OCI-LY7 (cell line): ENCODE results near the gene P2RY14. TPM values are rescaled to one million over a fixed set of nuclear protein-coding genes. Genes with fewer than 3 reads are reported as not detected.
"Not testable (repeated sequence)": the region's sequence is repeated elsewhere in the genome, so short reads cannot be mapped to it uniquely, and the experiment has no call there.

ENCODE experiments used
- BruUV-seq: library from RNA; stranded (reverse); fragments of 400-500 nt; replicated peaks from 2 replicates; lab custom pipeline; 2021; lab: Mats Ljungman, UMichigan
- CTCF ChIA-PET: fragments of 300-600 bp; sonication (Branson Sonifier 250); formaldehyde crosslinking; loops from one replicate; lab custom pipeline; 2022; ENCODE audit warnings: antibody characterized with exemption; ENCODE audit not compliant: unreplicated experiment; lab: Charles Lee
- POLR2A ChIA-PET: fragments of 300-600 bp; sonication (Branson Sonifier 250); formaldehyde crosslinking; loops from one replicate; lab custom pipeline; 2022; ENCODE audit warnings: antibody characterized with exemption; lab: Charles Lee
- DNase-seq: peaks from one replicate; pipeline ENCODE4 v3.0.0-alpha.2; 2015; ENCODE audit warnings: low spot score
- H2AFZ ChIP-seq: fragments of 200-600 bp; sonication (generic), shearing (Covaris generic); 2 replicates; pipeline ENCODE4 v1.6.1; 2014; ENCODE audit warnings: mild to moderate bottlenecking, antibody characterized with exemption, low read length, moderate library complexity
- H3K27ac ChIP-seq: fragments of 200-600 bp; sonication (generic); 2 replicates; pipeline ENCODE4 v1.5.1; 2014; ENCODE audit warnings: mixed run types, low read depth, mild to moderate bottlenecking, moderate library complexity, low read length, inconsistent platforms; ENCODE audit not compliant: poor library complexity, severe bottlenecking
- H3K36me3 ChIP-seq: fragments of 200-600 bp; sonication (generic); 2 replicates; pipeline ENCODE4 v1.6.1; 2014; ENCODE audit warnings: mild to moderate bottlenecking, antibody characterized with exemption, low read length, moderate library complexity, mixed read lengths; ENCODE audit not compliant: insufficient read depth
- H3K4me1 ChIP-seq: fragments of 200-600 bp; sonication (generic); 2 replicates; pipeline ENCODE4 v1.5.1; 2014; ENCODE audit warnings: mild to moderate bottlenecking, low read length; ENCODE audit not compliant: insufficient read depth, poor library complexity, severe bottlenecking
- H3K4me2 ChIP-seq: fragments of 200-600 bp; sonication (generic); 2 replicates; pipeline ENCODE4 v1.6.1; 2014; ENCODE audit warnings: mild to moderate bottlenecking, low read length
- H3K4me3 ChIP-seq: fragments of 200-600 bp; sonication (generic); 2 replicates; pipeline ENCODE4 v1.5.1; 2014; ENCODE audit warnings: mild to moderate bottlenecking, low read depth, low read length; ENCODE audit not compliant: poor library complexity, severe bottlenecking
- H3K79me2 ChIP-seq: fragments of 200-600 bp; sonication (generic); 2 replicates; pipeline ENCODE4 v1.6.1; 2016; ENCODE audit warnings: low read depth, mild to moderate bottlenecking, low read length, moderate library complexity, mixed read lengths; ENCODE audit not compliant: insufficient read depth
- H3K9me2 ChIP-seq: fragments of 200-600 bp; sonication (generic); 2 replicates; pipeline ENCODE4 v1.6.1; 2016; ENCODE audit warnings: mild to moderate bottlenecking, low read length, mixed read lengths; ENCODE audit not compliant: insufficient read depth
- H3K9me3 ChIP-seq: fragments of 200-600 bp; sonication (generic); 2 replicates; pipeline ENCODE4 v1.6.1; 2014; ENCODE audit warnings: mild to moderate bottlenecking, mixed run types, low read length, mixed read lengths
- H4K20me1 ChIP-seq: fragments of 200-600 bp; sonication (generic); 2 replicates; pipeline ENCODE4 v1.6.1; 2014; ENCODE audit warnings: mild to moderate bottlenecking, antibody characterized with exemption, low read length, moderate library complexity, mixed read lengths; ENCODE audit not compliant: insufficient read depth
- EZH2phosphoT487 ChIP-seq: fragments of 200-600 bp; sonication (generic); IDR thresholded peaks from 2 replicates; pipeline ENCODE4 v1.6.1; 2018; ENCODE audit warnings: low read depth, borderline replicate concordance, mild to moderate bottlenecking, mixed run types, antibody characterized with exemption, low read length, moderate library complexity, mixed read lengths
- intact Hi-C: fragments of 100-400 bp; cut with micrococcal nuclease; formaldehyde crosslinking; loops from one replicate; pipeline ENCODE4 v1.10.0; 2022; ENCODE audit not compliant: unreplicated experiment
- total RNA-seq, 2 experiments: library from RNA; depleted of rRNA in 1 of 2; stranded (reverse); fragments of >200 nt in 1 of 2; shearing (Covaris generic) in 1 of 2; gene quantifications; 2 replicates each; pipeline ENCODE4 v1.2.3, GENCODE V29; 2014 to 2022
- TF ChIP-seq, protein P1 (sequence below): fragments of 200-600 bp; sonication (generic); conservative IDR thresholded peaks from 2 replicates; pipeline ENCODE4 v1.5.1; 2014; ENCODE audit warnings: mild to moderate bottlenecking, antibody characterized with exemption, low read length, moderate library complexity, mixed read lengths

Gene P2RY14
- total RNA-seq, 2 experiments from 2014 or later, result not detected

DNA sequence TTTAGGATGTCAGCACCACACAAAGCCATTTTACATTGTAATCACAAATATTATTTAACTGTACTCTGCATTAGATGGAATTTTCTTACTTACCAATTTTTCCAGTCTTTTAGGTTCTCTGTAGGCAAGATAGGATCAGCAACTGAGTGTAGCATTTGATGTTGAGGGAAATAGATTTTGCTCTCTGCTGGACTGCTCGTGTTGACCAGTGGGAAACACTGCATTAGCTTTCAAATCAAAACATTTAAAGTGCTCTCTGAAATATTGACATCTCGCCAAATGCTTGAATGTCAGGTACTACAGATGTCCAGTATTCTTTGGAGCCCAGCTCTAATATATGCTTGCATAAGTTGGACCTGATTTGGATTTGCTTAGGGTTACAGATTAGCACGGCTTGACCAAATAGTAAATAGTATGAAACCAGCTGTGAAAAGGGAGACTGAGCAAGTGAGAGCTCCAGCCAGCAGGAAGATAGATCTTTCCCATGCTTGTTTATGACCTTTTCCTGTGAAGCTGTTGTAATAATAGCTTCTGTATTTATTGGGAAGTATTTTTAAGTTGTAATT is 29.5 kb downstream of the P2RY14 start:
- Histone ChIP-seq H2AFZ (no peak overlapping the region), H3K9me2 (no peaks in the 10 kb centered on the region), H3K79me2 (no peaks in the 10 kb centered on the region), H3K4me3 (no peak overlapping the region), H4K20me1 (no peaks in the 10 kb centered on the region), H3K4me2 (no peak overlapping the region), H3K4me1 (no peaks in the 10 kb centered on the region), H3K27ac (no peak overlapping the region), H3K9me3 (no peaks in the 10 kb centered on the region), H3K36me3 (no peaks in the 10 kb centered on the region)
- ChIA-PET CTCF (no interaction called here), POLR2A (interaction anchor here (0.6 to 1.0 kb wide), 3 partner anchors 14 to 553 kb away, joined by 3 to 5 read pairs (median 4); no protein-coding TSS in a partner anchor)
- TF ChIP-seq, protein P1, sequence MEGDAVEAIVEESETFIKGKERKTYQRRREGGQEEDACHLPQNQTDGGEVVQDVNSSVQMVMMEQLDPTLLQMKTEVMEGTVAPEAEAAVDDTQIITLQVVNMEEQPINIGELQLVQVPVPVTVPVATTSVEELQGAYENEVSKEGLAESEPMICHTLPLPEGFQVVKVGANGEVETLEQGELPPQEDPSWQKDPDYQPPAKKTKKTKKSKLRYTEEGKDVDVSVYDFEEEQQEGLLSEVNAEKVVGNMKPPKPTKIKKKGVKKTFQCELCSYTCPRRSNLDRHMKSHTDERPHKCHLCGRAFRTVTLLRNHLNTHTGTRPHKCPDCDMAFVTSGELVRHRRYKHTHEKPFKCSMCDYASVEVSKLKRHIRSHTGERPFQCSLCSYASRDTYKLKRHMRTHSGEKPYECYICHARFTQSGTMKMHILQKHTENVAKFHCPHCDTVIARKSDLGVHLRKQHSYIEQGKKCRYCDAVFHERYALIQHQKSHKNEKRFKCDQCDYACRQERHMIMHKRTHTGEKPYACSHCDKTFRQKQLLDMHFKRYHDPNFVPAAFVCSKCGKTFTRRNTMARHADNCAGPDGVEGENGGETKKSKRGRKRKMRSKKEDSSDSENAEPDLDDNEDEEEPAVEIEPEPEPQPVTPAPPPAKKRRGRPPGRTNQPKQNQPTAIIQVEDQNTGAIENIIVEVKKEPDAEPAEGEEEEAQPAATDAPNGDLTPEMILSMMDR, result no peak
- TF ChIP-seq EZH2phosphoT487, result no peak
- intact Hi-C loops, result no loop called here
- BruUV-seq, result no TSS peak
- no peak for DNase-seq

DNA sequence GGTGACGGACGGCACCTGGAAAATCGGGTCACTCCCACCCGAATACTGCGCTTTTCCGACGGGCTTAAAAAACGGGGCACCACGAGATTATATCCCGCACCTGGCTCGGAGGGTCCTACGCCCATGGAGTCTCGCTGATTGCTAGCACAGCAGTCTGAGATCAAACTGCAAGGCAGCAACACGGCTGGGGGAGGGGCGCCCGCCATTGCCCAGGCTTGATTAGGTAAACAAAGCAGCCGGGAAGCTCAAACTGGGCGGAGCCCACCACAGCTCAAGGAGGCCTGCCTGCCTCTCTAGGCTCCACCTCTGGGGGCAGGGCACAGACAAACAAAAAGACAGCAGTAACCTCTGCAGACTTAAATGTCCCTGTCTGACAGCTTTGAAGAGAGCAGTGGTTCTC is 36.3 kb downstream of the P2RY14 start:
- POLR2A ChIA-PET, result interaction anchor here (0.6 kb wide), 2 partner anchors 37 to 148 kb away, joined by 3 read pairs; no protein-coding TSS in a partner anchor
- H3K27ac ChIP-seq, CTCF ChIA-PET: not testable (repeated sequence)

DNA sequence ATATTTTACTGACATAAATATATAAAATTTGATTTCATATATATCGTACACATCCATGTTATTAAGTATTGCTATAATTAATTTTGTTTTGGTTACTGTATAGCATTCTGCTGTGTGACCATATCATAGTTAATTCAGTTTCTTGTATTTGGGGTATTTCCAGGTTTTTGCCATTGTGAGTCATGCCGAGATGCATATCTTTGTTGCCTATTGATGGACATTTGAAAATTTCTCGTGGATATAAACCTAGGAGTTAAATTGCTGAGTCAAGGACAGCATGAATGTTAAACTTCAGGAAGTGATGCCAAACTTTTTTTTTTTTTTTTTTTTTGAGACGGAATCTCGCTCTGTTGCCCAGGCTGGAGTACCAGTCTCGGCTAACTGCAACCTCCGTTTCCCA is 41.6 kb downstream of the P2RY14 start:
- DNase-seq, result no peak
- ChIA-PET CTCF (no interaction called here), POLR2A (interaction anchor here (0.7 kb wide), 3 partner anchors 8 to 1226 kb away, joined by 5 to 6 read pairs (median 6); no protein-coding TSS in a partner anchor)
- H3K9me2 ChIP-seq, result no peaks in the 10 kb centered on the region
- no TSS peak for BruUV-seq
- intact Hi-C loops, result no loop called here
- H3K4me3 ChIP-seq, result no peak overlapping the region
- H2AFZ ChIP-seq, result no peak overlapping the region
- TF ChIP-seq, protein P1, result no peak
- H3K36me3 ChIP-seq, result no peaks in the 10 kb centered on the region
- H3K4me1 ChIP-seq, result no peaks in the 10 kb centered on the region
- no peak overlapping the region for H3K27ac ChIP-seq
- H4K20me1 ChIP-seq, result no peaks in the 10 kb centered on the region
- no peaks in the 10 kb centered on the region for H3K79me2 ChIP-seq
- no peak overlapping the region for H3K4me2 ChIP-seq
- no peaks in the 10 kb centered on the region for H3K9me3 ChIP-seq

More for the DNA sequence above, 36.3 kb downstream of the P2RY14 start:
- H3K9me3 ChIP-seq, H3K4me3 ChIP-seq, H4K20me1 ChIP-seq, DNase-seq, intact Hi-C loops, H3K79me2 ChIP-seq, H3K9me2 ChIP-seq, BruUV-seq, H3K4me2 ChIP-seq, H3K4me1 ChIP-seq, H3K36me3 ChIP-seq, H2AFZ ChIP-seq: not testable (repeated sequence)
